Non-pigmented ciliary epithelial cell (primary cell): ENCODE results near the gene CD99L2.
A peak's percentile ranks its signal among the peaks of the same experiment; 100 is the strongest.

ENCODE experiments used
- DNase-seq: peaks from one replicate; pipeline ENCODE4 v3.0.0-alpha.2; 2010; ENCODE audit warnings: low read depth

Gene CD99L2

DNA sequence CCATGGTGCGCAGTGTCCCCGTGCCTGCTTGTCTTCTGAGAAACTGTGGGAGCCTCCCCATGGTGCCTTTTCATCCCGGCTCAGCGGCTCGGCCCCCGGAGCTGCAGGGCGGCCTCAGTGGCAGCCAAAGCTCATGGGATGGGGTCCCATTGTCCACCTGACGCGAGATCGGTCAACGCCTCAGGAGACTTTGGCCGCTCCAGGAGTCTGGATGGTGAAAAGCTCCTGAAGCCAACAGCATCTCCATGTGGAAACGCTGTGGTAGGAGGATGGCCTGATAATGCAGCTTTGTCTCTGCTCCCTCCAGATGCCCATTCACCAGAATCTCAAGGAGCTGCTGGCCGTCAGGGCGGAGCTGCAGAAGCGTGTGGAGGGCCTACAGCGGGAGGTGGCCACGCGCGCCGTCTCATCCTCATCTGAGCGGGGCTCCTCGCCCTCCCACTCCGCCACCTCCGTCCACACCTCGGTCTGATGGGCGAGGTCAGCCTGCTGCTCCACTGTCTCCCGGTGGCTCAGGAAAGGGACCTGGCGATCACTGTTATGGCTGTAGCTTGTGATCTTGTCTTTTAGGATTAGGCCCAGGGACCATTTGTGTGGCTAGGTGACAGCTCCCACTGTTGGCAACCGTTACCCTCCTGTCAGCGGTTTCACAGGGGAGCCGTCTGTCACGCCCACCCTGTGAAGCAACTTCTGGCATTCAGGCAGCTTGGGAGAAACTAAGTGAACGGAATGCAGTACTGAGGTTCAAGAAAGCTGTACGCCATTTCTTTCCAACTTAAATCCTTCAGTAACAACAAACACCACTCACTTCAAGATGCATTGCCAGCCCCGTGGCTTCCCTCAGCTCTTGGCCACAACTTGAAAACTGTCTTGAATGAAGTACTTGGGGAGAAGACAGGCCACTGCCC lies 136.0 kb downstream of the CD99L2 start:
- no peak for DNase-seq

DNA sequence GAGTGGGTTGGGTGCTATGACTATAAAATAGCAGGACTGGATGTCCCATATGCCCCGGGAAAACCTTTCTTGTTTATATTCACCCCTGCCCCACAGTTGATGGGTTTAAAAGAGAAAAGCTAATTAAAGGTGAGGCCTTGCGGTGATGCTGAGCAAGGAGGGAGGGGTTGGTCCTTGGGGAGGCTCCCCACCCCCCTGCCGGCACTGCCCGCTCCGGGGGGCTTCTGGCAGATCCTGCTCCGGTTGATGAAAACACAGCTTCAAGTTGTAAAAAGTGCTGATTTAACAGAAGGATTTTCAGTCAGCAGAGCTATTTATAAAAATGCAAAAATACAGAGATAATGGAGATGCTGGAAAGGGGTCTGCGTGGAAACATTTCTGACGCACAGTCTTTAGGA lies 136.7 kb downstream of the CD99L2 start:
- DNase-seq: no peak

DNA sequence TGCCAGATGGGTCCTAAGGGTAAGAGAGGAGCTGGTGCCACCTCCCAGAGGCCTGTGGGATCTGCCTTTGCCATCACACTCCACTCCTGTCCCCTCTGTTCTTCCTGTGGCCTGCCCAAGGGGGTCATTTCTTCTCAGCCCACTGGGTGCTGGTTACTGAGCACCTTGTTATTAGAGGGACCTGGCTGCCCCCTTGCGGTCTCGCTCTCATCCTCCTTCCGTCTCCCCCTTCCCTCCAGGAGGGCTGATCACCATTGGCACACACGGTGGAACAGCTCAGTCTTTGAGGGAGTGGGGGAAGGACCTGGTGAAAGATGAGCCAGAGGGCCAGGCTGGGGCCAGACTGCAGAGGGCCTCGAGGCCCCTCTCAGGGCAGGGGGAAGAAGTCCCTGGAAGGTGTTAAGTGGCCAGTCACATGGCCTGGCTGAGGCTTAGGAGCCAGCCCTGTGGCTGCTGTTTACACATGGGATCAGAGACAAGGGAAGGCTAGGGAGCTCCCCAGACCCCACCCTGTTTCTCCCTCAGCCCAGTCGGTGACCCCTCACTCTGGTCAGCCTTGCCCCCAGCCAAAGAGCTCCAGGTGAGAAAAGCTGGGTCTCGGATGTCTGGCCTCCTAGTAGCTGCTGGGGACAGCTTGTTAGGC lies 137.2 kb downstream of the CD99L2 start:
- DNase-seq: no peak

DNA sequence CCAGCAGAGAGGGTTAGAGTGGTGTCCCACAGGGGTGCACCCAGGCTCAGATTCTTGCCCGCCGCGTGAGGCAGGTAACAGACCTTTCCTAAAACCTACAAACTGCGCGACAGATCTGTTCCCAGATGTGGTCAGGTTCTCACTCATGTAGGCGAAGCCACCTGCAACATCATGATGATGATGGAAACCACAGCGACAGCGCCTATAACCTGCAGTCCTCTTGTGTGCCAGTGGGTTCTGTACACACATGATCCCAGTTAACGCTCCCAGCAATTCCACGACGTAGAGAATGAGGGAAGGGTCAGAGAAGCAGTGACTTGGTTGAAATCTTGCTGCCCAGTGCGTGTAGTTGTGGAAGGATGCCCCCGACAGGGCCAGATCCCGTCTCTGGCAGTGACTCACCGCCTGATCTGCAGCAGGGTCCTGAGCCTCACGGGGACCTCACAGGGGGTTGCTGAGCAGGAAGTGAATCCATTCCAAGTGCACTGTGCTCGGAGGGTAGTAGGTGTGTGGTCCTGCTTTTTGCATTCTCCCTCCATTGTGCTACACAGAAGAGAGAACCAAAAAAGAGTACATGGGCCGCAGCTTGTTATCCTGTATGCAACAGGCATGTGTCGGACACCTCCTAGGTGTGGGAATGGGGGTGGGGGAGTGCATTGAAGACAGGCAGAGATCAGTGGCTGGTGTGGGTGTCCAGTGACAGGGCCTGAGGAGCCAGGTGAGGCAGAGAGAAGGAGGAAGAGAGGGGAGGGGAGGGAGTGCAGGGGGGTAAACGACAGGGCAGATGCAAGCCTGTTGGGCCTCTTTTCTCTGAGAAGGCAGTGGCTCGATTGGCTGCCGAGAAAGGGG lies 138.7 kb downstream of the CD99L2 start:
- no peak for DNase-seq

DNA sequence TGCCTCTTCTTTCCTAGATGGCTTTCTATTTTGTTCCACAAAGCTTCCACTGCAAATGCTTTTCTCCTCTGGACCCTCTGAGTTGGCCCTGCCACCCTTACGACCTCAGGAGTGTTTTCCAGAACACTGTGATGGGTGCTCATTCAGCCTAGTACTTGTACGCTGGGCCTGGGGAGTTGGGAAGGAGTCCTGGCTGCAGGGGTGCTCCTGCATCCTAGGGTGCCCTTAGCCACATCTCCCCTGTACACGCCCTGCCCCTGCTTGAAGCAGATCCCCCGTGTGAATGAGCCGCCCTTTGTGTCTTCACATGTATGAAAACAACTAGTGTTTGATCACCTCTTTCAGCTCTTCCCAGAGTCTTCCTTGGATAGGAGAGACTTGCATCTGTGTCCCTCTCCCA lies 141.1 kb downstream of the CD99L2 start:
- no peak for DNase-seq

DNA sequence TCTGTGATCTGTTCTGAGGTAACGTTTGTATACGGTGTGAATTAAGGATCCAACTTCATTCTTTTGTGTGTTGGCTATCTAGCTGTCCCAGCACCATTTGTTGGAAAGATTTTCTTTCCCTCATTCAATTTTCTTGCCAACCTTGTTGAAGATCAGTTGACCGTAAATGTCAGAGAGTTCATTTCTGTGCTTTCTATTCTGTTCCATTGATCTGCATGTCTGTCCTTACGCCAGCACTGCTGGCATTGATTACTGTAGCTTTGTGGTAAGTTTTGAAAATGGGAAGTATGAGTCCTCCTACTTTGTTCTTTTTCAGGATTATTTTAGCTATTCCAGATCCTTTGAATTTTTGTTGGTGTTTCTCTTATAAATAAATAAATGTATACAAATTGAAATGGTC lies 144.5 kb downstream of the CD99L2 start:
- DNase-seq: no peak

DNA sequence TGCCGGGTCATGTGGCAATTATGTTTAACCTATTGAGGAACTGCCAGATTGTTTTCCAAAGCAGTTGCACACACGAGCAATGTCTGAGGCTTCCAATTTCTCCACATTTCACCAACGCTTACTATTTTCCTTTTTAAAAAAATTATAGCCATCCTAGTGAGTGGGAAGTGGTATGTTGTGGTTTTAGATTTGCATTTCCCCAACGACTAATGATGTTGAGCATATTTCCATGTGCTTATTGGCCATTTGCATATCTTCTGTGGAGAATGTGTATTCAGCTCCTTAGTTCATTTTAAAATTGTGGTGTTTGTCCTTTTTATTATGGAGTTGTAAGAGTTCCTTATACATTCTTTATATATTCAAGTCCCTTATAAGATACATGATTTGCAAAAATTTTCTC lies 145.1 kb downstream of the CD99L2 start:
- no peak for DNase-seq

DNA sequence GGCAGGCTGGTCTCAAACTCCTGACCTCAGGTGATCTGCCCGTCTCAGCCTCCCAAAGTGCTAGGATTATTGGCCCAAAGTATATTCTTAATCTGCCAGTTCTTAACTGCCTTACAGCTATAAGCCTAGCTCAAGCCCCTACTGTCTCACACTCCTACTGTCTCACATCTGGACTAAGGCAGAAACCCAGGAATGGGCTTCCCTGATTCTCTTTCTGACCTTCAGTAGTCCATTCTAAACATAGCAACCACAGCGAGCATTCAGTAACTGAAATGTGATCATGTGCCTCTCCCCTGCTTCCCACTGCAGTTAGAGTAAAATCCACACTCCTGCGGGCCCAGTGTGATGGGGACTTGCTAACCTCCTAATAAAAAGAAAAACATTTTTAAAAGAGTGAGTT lies 146.3 kb downstream of the CD99L2 start:
- DNase-seq: no peak

DNA sequence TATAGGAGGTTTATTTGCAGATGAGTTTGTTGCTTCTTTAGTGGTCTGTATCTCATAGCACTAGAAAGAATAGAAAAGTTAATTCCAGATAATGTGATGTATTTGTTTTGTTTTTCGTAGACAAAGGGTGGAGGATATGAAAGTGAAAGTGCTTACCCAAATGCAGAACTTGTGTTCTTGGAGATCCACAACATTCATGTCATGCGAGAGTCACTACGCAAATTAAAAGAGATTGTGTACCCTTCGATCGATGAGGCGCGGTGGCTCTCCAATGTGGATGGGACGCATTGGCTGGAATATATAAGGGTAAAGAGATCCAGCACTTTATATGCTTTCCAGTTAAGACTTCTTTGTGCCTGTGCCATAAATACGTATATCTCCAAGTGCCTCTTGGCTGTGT lies 162.0 kb downstream of the CD99L2 start:
- DNase-seq: no peak

DNA sequence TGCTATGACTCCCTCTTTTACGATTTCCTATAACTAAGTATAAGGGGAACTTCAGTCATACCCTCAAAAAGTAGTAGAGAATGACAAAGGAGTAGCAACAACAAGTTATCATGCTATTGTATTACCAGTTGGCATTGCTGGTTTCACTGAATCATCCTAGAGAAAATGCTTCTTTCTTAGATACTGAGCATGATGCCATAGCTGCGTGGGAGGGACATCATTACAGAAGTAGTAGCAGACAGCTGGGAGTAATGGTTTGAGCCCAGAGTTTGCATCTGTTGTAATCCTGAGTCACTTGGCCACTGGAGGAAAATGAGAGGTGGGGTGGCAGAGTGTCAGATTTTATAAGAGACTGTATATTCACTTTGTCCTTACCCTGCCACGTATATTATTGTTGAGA lies 166.7 kb downstream of the CD99L2 start:
- peak; percentile 73 for DNase-seq

DNA sequence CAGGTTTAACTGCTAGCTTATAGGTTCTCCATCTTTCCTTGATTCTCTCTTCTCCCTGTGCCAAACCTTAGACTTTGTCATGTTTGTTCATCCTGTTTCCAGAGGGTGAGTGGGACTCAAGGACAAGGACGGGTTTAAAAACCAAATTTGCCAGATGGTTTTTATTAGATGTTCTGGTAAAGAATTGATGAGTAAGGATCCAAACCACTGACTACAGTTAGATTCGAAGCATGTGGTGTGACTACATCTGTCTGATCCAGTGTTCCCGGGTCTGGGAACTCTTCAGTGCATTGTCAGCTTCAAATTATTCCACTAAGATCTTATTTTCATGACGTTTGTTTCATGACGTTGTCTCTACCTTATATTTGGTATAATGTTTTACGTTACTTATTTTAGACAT lies 167.7 kb downstream of the CD99L2 start:
- peak; percentile 18 for DNase-seq

DNA sequence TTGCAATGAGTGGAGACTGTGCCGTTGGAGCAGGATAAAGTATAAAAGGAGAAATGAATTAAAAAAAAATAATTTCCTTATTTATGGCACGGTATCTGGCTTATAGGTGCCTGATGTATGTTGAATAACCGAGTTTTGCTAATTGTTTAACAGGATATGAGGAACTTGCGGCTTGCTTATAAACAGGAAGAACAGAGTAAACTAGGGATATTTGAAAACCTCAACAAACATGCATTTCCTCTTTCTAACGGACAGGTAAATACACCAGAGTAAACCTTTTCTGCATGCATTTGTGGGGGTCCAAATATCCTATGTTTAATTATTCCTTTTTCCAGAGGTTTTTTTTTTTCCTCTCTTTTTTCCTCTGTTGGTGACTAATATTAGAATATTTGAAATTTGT lies 168.5 kb downstream of the CD99L2 start:
- DNase-seq: no peak

DNA sequence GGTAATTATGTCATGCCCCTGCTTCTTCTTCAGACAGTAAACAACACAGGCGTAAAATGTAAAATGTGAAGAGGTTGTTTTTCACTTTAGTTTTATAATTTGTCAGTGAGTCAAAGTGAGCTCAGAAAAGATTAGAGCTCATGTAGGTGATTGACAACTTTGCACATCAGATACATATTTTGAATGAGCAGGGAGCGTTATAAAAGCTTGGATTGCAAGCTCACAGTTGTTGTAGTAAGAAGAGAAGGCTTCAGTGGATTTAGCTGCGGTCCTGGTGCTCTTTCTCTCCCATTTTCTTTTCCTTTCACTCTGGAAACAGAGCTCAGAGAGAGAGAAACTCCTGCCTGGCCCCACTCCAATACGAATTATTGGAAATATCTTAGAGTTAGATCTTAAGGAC lies 178.8 kb downstream of the CD99L2 start:
- no peak for DNase-seq
